ENCODE measurements around the gene ATP1B3. TPM values are rescaled to one million over a fixed set of nuclear protein-coding genes. Genes with fewer than 3 reads are reported as not detected.

ATP1B3 gene
- polyA plus RNA-seq, 1 donor from 2014 or later: 131 TPM

DNA sequence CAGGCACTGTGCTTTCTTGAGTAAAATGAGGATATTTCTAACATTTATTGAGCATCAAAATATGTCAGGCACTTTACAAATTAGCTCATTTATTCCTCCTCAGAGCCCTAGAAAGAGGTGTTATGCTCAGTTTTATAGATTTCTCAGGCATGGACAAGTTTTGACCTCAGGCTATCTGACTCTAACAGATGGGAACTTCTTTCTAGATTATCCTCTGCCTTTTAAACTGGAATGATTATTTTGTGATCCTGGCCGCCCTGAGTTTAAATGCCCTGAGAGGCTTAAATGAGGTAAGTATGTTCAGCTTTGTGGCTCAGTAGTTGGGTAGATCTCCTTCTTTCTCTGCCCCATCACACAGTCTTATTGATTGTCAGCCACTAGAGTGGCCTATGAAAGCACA, 32.3 kb upstream of the ATP1B3 start:
- no peaks in the 10 kb centered on the region for H3K36me3 ChIP-seq (ENCODE audit: insufficient read depth, low read length)
- no peak for TF ChIP-seq MXI1 (conservative IDR thresholded peaks at IDR 0.05; ENCODE audit: poor library complexity, severe bottlenecking)
- TF ChIP-seq RAD21 (conservative IDR thresholded peaks at IDR 0.05): no peak
- TF ChIP-seq, protein P1, sequence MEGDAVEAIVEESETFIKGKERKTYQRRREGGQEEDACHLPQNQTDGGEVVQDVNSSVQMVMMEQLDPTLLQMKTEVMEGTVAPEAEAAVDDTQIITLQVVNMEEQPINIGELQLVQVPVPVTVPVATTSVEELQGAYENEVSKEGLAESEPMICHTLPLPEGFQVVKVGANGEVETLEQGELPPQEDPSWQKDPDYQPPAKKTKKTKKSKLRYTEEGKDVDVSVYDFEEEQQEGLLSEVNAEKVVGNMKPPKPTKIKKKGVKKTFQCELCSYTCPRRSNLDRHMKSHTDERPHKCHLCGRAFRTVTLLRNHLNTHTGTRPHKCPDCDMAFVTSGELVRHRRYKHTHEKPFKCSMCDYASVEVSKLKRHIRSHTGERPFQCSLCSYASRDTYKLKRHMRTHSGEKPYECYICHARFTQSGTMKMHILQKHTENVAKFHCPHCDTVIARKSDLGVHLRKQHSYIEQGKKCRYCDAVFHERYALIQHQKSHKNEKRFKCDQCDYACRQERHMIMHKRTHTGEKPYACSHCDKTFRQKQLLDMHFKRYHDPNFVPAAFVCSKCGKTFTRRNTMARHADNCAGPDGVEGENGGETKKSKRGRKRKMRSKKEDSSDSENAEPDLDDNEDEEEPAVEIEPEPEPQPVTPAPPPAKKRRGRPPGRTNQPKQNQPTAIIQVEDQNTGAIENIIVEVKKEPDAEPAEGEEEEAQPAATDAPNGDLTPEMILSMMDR (IDR thresholded peaks at IDR 0.05; ENCODE audit: poor library complexity, severe bottlenecking): no peak
- TF ChIP-seq TAF1 (IDR thresholded peaks at IDR 0.05; ENCODE audit: low read depth): no peak
- TF ChIP-seq EZH2 (IDR thresholded peaks at IDR 0.05; ENCODE audit: borderline replicate concordance, insufficient read depth, low read length, poor library complexity, severe bottlenecking): no peak
- TF ChIP-seq EP300 (conservative IDR thresholded peaks at IDR 0.05; ENCODE audit: poor library complexity, severe bottlenecking): no peak
- TF ChIP-seq, protein P2, sequence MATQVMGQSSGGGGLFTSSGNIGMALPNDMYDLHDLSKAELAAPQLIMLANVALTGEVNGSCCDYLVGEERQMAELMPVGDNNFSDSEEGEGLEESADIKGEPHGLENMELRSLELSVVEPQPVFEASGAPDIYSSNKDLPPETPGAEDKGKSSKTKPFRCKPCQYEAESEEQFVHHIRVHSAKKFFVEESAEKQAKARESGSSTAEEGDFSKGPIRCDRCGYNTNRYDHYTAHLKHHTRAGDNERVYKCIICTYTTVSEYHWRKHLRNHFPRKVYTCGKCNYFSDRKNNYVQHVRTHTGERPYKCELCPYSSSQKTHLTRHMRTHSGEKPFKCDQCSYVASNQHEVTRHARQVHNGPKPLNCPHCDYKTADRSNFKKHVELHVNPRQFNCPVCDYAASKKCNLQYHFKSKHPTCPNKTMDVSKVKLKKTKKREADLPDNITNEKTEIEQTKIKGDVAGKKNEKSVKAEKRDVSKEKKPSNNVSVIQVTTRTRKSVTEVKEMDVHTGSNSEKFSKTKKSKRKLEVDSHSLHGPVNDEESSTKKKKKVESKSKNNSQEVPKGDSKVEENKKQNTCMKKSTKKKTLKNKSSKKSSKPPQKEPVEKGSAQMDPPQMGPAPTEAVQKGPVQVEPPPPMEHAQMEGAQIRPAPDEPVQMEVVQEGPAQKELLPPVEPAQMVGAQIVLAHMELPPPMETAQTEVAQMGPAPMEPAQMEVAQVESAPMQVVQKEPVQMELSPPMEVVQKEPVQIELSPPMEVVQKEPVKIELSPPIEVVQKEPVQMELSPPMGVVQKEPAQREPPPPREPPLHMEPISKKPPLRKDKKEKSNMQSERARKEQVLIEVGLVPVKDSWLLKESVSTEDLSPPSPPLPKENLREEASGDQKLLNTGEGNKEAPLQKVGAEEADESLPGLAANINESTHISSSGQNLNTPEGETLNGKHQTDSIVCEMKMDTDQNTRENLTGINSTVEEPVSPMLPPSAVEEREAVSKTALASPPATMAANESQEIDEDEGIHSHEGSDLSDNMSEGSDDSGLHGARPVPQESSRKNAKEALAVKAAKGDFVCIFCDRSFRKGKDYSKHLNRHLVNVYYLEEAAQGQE (IDR thresholded peaks at IDR 0.05; ENCODE audit: borderline replicate concordance): no peak
- no peak overlapping the region for H3K4me2 ChIP-seq (ENCODE audit: low read length)
- no peaks in the 10 kb centered on the region for H3K9me2 ChIP-seq (ENCODE audit: insufficient read depth, low read length)
- H4K20me1 ChIP-seq (ENCODE audit: insufficient read depth): no peaks in the 10 kb centered on the region
- no peaks in the 10 kb centered on the region for H3K27me3 ChIP-seq (ENCODE audit: insufficient read depth, low read depth, low read length)
- H3F3A ChIP-seq (ENCODE audit: insufficient read depth, low read length, poor library complexity, severe bottlenecking): no peaks in the 10 kb centered on the region
- H3K9ac ChIP-seq (ENCODE audit: low read length): no peak overlapping the region
- H3K4me3 ChIP-seq (ENCODE audit: low read length): no peak overlapping the region
- H2AFZ ChIP-seq (ENCODE audit: low read depth, low read length): no peak overlapping the region
- H3K27ac ChIP-seq (ENCODE audit: low read length): no peak overlapping the region
- no peaks in the 10 kb centered on the region for H3K79me2 ChIP-seq (replicated peaks; ENCODE audit: insufficient read depth, low read length)
- no peaks in the 10 kb centered on the region for H3K9me3 ChIP-seq (ENCODE audit: low read length)

DNA sequence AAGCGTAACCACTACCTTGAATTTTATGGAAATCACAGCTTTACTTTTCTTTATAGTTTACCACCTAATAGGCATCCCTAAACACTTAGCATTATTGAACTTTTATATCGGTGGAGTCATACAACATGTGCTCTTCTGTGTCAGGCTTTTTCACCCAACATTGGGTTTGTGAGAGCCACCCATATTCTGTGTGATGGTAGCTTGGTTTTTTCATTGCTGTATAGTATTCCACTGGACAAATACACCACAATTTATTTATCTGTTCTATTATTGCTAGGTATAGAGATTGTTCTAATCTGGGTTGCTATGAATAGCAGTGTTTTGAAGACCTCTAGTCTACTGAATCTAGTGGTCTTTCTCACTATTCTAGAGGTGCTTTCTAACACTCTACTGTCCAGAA, 31.6 kb upstream of the ATP1B3 start:
- H2AFZ ChIP-seq (ENCODE audit: low read depth, low read length): no peak overlapping the region
- no peaks in the 10 kb centered on the region for H3K9me2 ChIP-seq (ENCODE audit: insufficient read depth, low read length)
- H3K27ac ChIP-seq (ENCODE audit: low read length): no peak overlapping the region
- TF ChIP-seq, protein P2 (IDR thresholded peaks at IDR 0.05; ENCODE audit: borderline replicate concordance): no peak
- TF ChIP-seq, protein P1 (IDR thresholded peaks at IDR 0.05; ENCODE audit: poor library complexity, severe bottlenecking): no peak
- H3K27me3 ChIP-seq (ENCODE audit: insufficient read depth, low read depth, low read length): no peaks in the 10 kb centered on the region
- no peaks in the 10 kb centered on the region for H3F3A ChIP-seq (ENCODE audit: insufficient read depth, low read length, poor library complexity, severe bottlenecking)
- no peak overlapping the region for H3K9ac ChIP-seq (ENCODE audit: low read length)
- H3K9me3 ChIP-seq (ENCODE audit: low read length): no peaks in the 10 kb centered on the region
- no peaks in the 10 kb centered on the region for H3K79me2 ChIP-seq (replicated peaks; ENCODE audit: insufficient read depth, low read length)
- H3K36me3 ChIP-seq (ENCODE audit: insufficient read depth, low read length): no peaks in the 10 kb centered on the region
- H3K4me3 ChIP-seq (ENCODE audit: low read length): no peak overlapping the region
- no peaks in the 10 kb centered on the region for H4K20me1 ChIP-seq (ENCODE audit: insufficient read depth)
- H3K4me2 ChIP-seq (ENCODE audit: low read length): no peak overlapping the region

Measured in neural cell (in vitro differentiated cells).